ENCODE measurements around the gene KCNG1.
"Not testable (repeated sequence)": the region's sequence is repeated elsewhere in the genome, so short reads cannot be mapped to it uniquely, and the experiment has no call there.

Gene KCNG1

GRCh38 chr20:50982363-50982762, 40.5 kb downstream of the KCNG1 start:
- TF ChIP-seq ZFX (IDR thresholded peaks at IDR 0.05; ENCODE audit: borderline replicate concordance), result no peak
- no peak for TF ChIP-seq CTCF (IDR thresholded peaks at IDR 0.05)
- no peak overlapping the region; the same call in 1 of the 2 replicates for H3K27ac ChIP-seq

- H3K27ac ChIP-seq, result no peak overlapping the region
- TF ChIP-seq ZFX (IDR thresholded peaks at IDR 0.05; ENCODE audit: borderline replicate concordance) (no peak), CTCF (IDR thresholded peaks at IDR 0.05) (peak; percentile 56)
Observed at GRCh38 chr20:50981714-50982048, 41.2 kb downstream of the KCNG1 start.

GRCh38 chr20:50980851-50981713, 41.8 kb downstream of the KCNG1 start:
- peak; percentile 85 for TF ChIP-seq CTCF (IDR thresholded peaks at IDR 0.05)
- no peak for TF ChIP-seq ZFX (IDR thresholded peaks at IDR 0.05; ENCODE audit: borderline replicate concordance)
- no peak overlapping the region for H3K27ac ChIP-seq

DNA sequence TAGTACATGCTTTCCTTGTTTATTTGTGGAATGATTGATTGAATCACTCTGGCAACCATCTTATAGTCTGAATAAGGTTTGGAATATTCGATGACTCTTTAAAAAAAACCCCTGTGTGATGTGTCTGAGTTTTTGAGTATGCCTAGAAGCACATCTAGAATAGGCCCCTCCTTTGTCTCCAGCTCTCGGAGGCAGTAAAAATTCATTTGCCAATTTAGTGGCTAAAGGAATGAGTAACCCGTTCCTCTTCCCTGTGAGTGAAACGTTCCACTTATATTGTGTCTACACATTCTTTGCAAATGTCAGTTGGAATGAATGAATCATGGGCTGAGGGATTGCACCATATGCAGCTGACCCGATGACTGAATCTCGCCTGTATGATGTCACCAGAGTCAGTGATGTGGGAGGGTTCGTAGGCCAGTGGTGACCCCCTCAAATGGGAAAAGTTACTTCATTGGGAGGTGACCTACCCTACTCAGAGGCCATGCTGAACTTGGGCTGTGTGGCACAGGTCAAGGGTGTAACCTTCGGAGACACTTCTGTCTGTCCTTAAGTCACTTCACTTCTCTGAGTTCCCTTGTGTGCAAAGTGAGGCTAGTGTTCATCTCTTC, 42.7 kb downstream of the KCNG1 start:
- no peak for TF ChIP-seq ZFX (IDR thresholded peaks at IDR 0.05; ENCODE audit: borderline replicate concordance)
- TF ChIP-seq CTCF (IDR thresholded peaks at IDR 0.05), result no peak
- H3K27ac ChIP-seq, result no peak overlapping the region

DNA sequence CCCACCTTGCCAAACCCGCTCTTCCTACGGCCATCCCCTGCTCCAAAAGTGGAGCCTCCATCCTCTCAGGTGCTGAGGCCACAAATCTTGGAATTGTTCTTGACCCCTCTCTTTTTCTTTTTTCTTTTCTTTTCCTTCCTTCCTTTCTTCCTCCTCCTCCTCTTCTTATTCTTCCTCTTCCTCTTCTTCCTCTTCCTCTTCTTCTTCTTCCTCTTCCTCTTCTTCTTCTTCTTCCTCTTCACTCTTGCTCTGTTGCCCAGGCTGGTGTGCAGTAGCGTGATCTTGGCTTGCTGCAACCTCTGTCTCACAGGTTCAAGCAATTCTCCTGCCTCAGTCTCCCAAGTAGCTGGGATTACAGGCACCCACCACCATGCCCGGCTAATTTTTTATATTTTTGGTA, 44.4 kb downstream of the KCNG1 start:
- H3K27ac ChIP-seq, result not testable (repeated sequence)

DNA sequence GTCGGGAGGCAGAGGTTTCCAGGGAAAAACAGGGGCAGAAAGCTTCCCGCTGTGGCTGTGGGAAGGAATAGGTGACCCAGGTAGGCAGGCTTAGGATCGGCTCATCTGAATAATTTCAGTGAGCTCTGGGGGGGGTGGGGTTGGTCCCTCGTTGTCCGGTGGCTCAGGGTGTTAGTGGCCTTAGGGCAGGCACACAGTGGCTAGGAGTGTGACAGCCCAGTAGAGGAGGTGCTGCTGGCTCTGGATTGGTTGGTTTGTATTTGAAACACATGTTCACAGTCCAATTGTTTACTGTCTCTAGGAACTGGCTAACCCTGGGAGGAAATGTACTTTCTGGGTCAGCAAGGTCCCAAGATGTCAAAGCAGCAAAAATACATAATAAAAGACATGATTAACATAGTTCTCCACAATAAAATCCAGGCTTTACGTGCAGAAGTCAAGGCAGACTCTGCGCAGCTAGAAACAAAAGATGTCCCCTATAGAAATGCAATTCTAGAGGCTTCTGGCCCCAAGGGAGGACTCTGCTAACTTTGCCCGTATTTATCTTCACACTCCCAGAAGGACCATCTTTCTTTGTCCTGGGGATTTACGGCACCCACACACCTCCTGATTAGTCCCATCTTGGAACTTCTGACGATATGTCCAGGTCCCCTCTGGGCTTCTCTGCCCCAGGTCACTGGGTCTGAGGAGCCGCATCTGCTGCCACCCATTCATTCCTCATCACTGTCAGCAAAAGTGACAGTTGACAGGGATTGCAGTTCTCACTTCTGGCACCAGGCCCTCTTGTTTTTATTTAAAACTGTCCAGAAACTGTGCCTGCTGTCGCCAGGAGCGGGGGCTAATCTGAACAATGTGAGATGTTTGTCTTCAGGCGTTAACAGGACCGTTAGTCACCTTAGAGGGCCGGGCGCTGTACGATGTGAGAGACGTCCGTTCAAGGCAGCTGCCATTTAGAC, 45.6 kb downstream of the KCNG1 start:
- TF ChIP-seq ZFX (IDR thresholded peaks at IDR 0.05; ENCODE audit: borderline replicate concordance) (no peak), CTCF (IDR thresholded peaks at IDR 0.05) (no peak)
- no peak overlapping the region for H3K27ac ChIP-seq

- no peak overlapping the region for H3K27ac ChIP-seq
- no peak for TF ChIP-seq CTCF (IDR thresholded peaks at IDR 0.05)
- no peak for TF ChIP-seq ZFX (IDR thresholded peaks at IDR 0.05; ENCODE audit: borderline replicate concordance)
Observed at GRCh38 chr20:50975701-50976330, 47.1 kb downstream of the KCNG1 start.

All from 22Rv1 (cell line).